ENCODE measurements around the gene CYLC2. TPM values are rescaled to one million over a fixed set of nuclear protein-coding genes. Genes with fewer than 3 reads are reported as not detected.

CYLC2 gene
- total and polyA plus RNA-seq, 2 donors (not counting 1 experiment from before 2014, with no cell fraction given), result not detected

GRCh38 chr9:103014242-103014641, 19.1 kb downstream of the CYLC2 start:
- no peaks in the 10 kb centered on the region for H3K27me3 Mint-ChIP-seq

GRCh38 chr9:103025796-103026195, 30.7 kb downstream of the CYLC2 start:
- Histone ChIP-seq H3K27me3 (replicated peaks in 1 of 4; ENCODE audit: control extremely low read depth in 1 of 4, control insufficient read depth in 3 of 4, insufficient read depth in 4 of 4, low read length in 3 of 4) (no peaks in the 10 kb centered on the region), H3K9me3 (ENCODE audit: control extremely low read depth in 1 of 3, control insufficient read depth in 2 of 3, insufficient read depth in 1 of 3, low read length in 2 of 3) (peaks cover 0 to 4% (median 0%) of the 10 kb centered on the region in 3 donors), H3K4me1 (ENCODE audit: control insufficient read depth in 2 of 2, insufficient read depth in 2 of 2, low read length in 2 of 2) (no peaks in the 10 kb centered on the region), H4K20me1 (ENCODE audit: control insufficient read depth, insufficient read depth, low read length, poor library complexity, severe bottlenecking) (no peaks in the 10 kb centered on the region), H3K79me2 (ENCODE audit: control insufficient read depth, insufficient read depth, low read length) (no peaks in the 10 kb centered on the region), H3K4me3 (ENCODE audit: control extremely low read depth in 1 of 5, extremely low read depth in 1 of 5, insufficient read depth in 1 of 5, low read depth in 2 of 5, low read length in 4 of 5) (no peak overlapping the region), H3K27ac (ENCODE audit: low read length in 2 of 2) (no peak overlapping the region), H3K9ac (ENCODE audit: low read length) (no peak overlapping the region), H2AFZ (ENCODE audit: insufficient read depth, low read depth, low read length, poor library complexity, severe bottlenecking) (no peak overlapping the region), H3K4me2 (replicated peaks; ENCODE audit: low read depth, low read length, poor library complexity, severe bottlenecking) (no peak overlapping the region), H3K36me3 (replicated peaks in 1 of 2; ENCODE audit: control extremely low read depth in 1 of 2, control insufficient read depth in 1 of 2, extremely low read depth in 1 of 2, insufficient read depth in 2 of 2, low read length in 1 of 2) (no peaks in the 10 kb centered on the region)
- intact Hi-C loops (cut with micrococcal nuclease), result no loop called here
- POLR2A ChIA-PET, result no interaction called here
- Mint-ChIP-seq H3K27ac (no peak overlapping the region), H3K27me3 (no peaks in the 10 kb centered on the region), H3K4me3 (no peak overlapping the region), H3K4me1 (no peaks in the 10 kb centered on the region), H3K9me3 (ENCODE audit: insufficient read depth) (peaks cover 4% of the 10 kb centered on the region)
- DNase-seq (no peak), ATAC-seq (ENCODE audit: low read depth) (no peak)
- CTCF ChIA-PET, result no interaction called here
- TF ChIP-seq EZH2 (IDR thresholded peaks at IDR 0.05; ENCODE audit: borderline replicate concordance, insufficient read depth, low read depth, low read length, poor library complexity, severe bottlenecking) (no peak), CTCF (IDR thresholded peaks at IDR 0.05) (no peak)
- WGBS (ENCODE audit: insufficient coverage), result no CpG with 5 or more reads among the region's 2 CpGs

More at GRCh38 chr9:103014242-103014641, 19.1 kb downstream of the CYLC2 start:
- no peak overlapping the region for H2AFZ ChIP-seq (ENCODE audit: insufficient read depth, low read depth, low read length, poor library complexity, severe bottlenecking)
- DNase-seq, result no peak
- H3K79me2 ChIP-seq (ENCODE audit: control insufficient read depth, insufficient read depth, low read length), result no peaks in the 10 kb centered on the region
- H3K27ac Mint-ChIP-seq, result no peak overlapping the region
- CTCF ChIA-PET, result no interaction called here
- H3K9ac ChIP-seq (ENCODE audit: low read length), result no peak overlapping the region
- H3K4me1 ChIP-seq (ENCODE audit: control insufficient read depth in 2 of 2, insufficient read depth in 2 of 2, low read length in 2 of 2), result no peaks in the 10 kb centered on the region
- no peaks in the 10 kb centered on the region for H3K9me3 ChIP-seq (ENCODE audit: control extremely low read depth in 1 of 3, control insufficient read depth in 2 of 3, insufficient read depth in 1 of 3, low read length in 2 of 3)
- no peak overlapping the region for H3K27ac ChIP-seq (ENCODE audit: low read length in 2 of 2)
- H3K4me1 Mint-ChIP-seq, result no peaks in the 10 kb centered on the region
- H3K27me3 ChIP-seq (replicated peaks in 1 of 4; ENCODE audit: control extremely low read depth in 1 of 4, control insufficient read depth in 3 of 4, insufficient read depth in 4 of 4, low read length in 3 of 4), result no peaks in the 10 kb centered on the region
- WGBS (ENCODE audit: insufficient coverage), result no CpG with 5 or more reads among the region's 3 CpGs
- TF ChIP-seq EZH2 (IDR thresholded peaks at IDR 0.05; ENCODE audit: borderline replicate concordance, insufficient read depth, low read depth, low read length, poor library complexity, severe bottlenecking) (no peak), CTCF (IDR thresholded peaks at IDR 0.05) (no peak)
- no peak for ATAC-seq (ENCODE audit: low read depth)
- no peak overlapping the region for H3K4me2 ChIP-seq (replicated peaks; ENCODE audit: low read depth, low read length, poor library complexity, severe bottlenecking)
- no peak overlapping the region for H3K4me3 ChIP-seq (ENCODE audit: control extremely low read depth in 1 of 5, extremely low read depth in 1 of 5, insufficient read depth in 1 of 5, low read depth in 2 of 5, low read length in 4 of 5)
- H4K20me1 ChIP-seq (ENCODE audit: control insufficient read depth, insufficient read depth, low read length, poor library complexity, severe bottlenecking), result no peaks in the 10 kb centered on the region
- intact Hi-C loops (cut with micrococcal nuclease), result no loop called here
- H3K36me3 ChIP-seq (replicated peaks in 1 of 2; ENCODE audit: control extremely low read depth in 1 of 2, control insufficient read depth in 1 of 2, extremely low read depth in 1 of 2, insufficient read depth in 2 of 2, low read length in 1 of 2), result no peaks in the 10 kb centered on the region
- no peaks in the 10 kb centered on the region for H3K9me3 Mint-ChIP-seq (ENCODE audit: insufficient read depth)
- no peak overlapping the region for H3K4me3 Mint-ChIP-seq
- POLR2A ChIA-PET, result no interaction called here

Measured in B cell (primary cell).